GM18868 (cell line): ENCODE measurements around the gene MAD1L1.

Source experiments
- ATAC-seq: cut with Tn5 transposase; IDR thresholded peaks from one replicate; pipeline ENCODE4 v1.9.1; 2021; ENCODE audit warnings: mild to moderate bottlenecking, moderate library complexity; ENCODE audit not compliant: unreplicated experiment

MAD1L1 gene

DNA sequence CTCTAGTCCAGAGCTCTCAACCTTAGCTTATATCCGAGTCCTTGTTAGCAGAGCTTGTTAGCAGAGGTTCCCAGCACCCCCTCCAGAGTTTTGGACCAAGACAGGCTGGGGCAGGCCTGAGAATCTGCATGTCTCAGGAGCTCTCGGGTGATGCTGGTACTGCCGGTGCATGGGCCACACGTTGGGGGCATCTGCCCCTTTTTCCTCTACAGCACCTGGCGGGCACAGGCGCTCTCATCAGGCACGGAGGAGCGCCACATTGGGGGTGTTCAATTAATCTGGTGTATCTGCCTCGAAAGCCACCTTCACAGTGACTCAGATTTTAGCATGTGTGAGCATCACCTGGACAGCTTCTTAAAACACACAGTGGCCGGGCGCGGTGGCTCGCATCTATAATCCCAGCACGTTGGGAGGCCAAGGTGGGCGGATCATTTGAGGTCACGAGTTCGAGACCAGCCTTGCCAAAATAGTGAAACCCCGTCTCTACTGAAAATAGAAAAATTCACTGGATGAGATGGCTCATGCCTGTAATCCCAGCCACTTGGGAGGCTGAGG, 445.0 kb downstream of the MAD1L1 start:
- ATAC-seq = no peak

DNA sequence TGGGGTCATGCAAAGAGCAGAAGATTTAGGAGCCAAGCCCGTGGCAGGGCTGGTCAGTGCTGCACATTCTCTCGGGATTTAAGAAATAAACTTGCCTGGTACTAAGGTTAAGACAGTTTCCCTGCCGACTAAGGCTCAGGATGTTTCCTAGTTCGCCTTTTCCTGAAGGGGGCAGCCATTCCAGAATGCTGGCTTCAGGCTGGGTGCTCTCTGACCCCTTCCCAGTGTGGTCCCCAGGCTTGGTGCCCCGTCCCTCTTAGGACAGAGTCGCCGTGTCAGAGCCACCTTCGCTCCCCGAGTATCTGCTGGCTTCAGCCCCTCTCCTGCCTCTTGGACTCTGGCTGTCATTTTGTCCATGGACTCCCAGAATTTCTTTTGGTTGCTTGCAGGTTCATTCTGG, 445.5 kb downstream of the MAD1L1 start:
- ATAC-seq = no peak

DNA sequence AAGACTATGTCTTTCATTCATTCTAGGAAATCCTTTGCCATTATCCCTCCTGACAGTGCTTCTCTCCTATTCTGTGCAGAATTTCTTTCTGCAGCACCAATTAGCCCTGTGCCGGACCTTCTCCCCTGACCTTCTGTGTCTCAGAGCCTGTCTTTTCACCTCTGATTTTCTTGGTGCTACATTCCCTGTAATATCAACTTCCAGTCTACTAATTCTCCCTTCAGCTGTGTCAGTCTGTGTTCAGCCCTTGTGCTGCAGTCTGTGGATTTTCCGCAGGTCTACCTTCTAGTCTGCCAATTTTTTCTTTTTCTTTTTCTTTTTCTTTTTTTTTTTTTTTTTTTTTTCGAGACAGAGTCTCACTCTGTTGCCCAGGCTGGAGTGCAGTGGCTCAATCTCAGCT, 446.9 kb downstream of the MAD1L1 start:
- no peak for ATAC-seq

DNA sequence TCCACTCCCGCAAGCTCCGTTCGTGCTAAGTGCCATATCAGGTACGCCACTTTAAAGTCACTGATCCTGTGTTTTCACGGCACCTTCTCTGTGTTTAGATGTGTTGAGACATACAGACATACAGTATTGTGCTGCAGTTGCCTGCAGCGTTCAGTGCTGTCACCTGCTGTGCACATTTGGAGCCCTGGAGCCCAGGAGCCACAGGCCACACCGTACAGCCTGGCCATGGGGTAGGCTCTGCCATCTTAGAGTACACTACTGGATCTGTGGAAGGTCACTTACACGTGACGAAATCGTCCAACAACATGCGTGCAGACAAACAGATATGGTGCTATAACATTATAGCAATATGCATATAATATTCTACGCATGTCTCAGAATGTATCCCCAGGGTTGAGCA, 451.4 kb downstream of the MAD1L1 start:
- no peak for ATAC-seq

DNA sequence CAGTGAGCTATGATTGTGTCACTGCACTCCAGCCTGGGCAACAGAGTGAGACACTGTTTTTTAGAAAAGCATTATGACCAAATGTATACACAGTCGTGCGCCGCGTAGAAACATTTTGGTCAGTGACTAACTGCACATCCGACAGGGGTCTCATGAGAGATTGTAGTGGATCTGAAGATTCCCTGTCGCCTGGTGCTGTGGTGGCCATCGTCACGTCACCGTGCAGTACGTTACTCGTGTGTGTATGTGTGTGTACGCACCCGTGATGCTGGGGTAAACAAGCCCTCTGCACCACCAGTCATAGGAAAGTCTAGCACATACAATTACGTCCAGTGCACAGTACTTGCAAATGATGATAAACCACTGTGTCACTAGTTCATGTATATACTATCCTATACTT, 453.3 kb downstream of the MAD1L1 start:
- ATAC-seq = no peak

DNA sequence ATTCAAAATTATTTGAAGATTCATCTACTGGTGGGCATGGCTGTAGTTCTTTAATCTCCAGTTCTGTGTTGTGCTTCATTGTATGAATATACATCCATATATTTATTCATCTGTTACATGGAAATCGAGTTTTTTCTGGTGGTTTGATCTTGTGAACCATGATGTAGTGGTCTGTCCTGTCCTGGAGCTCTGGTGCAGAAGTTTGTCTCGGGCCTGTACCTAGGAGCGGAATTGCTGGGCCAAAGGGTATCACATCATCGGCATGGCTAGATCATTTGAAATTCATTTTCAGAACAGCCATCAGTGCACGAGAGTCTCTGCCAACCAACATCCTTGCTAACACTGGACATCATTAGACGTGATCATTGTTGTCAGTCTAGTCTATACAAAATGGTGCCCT, 455.6 kb downstream of the MAD1L1 start:
- ATAC-seq = no peak

DNA sequence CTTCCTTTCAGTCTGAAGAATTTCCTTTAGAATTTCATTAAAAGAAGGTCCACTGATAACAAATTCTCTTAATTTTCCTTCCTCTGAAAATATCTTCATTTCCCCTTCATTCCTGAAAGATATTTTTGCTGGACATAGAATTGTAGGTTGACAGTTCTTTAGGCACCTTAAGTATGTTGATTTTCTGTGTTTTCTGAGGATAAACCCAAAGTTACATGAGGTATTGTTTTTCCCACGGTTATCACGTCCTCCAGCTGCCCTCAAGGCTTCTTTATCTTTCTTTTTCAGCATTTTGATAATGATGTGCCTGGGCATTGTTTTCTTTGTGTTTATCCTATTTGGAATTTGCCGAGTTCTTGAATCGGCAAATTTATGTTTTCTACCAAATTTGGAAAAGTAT, 457.4 kb downstream of the MAD1L1 start:
- ATAC-seq = no peak

DNA sequence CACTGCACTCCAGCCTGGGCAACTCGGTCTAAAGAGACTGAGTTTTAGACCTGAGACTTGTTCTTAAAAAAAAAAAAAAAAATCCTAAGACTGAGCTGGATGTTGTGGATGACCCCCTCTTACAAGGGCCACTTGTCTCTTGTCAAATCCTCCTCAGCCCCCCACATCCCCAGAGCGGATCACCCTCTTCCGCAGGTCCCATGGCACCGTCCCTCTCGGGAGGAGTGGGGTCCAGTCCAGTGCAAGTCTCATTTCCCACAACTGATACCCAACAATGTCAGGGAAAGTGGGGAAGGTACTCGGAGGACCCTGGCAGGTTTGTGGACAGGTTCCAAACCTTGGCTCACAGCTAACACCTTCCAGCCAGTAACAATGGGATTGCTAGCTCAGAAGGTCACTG, 462.4 kb downstream of the MAD1L1 start:
- ATAC-seq = no peak

DNA sequence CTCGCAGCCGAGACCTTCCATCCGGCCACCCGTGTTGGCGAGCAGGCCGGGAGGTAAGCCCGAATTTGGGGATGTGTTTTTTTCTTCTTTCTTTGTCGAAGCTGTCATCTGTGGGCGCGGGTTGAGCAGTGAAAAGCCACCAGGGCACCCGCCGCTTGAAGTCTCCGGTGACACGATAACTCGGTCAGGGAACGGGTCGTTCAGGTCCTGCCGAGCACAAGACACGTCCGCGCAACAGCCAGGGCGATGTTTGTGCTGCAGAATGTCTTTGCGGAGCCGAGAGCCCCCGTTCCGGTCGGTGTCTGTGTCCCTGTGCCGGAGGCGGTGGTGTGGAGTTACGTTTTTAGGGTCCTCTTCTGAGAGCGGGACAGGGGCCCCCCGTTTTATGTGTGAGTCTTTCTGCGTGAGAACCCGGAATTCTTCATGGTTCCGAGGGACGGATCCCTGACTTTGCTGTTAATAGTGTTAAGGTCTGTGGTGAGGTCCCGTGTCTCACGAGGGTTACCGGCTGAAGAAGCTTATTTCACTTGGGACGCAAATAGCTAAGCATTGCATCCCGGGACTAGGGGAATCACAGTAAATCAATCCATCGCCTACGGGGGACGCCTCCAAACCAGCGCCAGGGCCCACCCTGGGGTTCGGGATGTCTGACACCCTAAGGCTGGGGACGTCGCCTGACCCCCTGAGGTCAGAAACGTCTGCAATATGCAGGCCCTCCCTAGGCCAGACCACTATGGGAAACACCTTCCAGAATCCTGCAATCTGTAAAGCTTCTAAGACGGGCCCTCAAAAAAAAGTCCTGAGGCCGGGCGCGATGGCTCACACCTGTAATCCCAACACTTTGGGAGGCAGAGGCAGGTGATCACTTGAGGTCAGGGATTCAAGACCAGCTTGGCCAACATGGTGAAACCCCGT, 463.2 kb downstream of the MAD1L1 start:
- no peak for ATAC-seq

DNA sequence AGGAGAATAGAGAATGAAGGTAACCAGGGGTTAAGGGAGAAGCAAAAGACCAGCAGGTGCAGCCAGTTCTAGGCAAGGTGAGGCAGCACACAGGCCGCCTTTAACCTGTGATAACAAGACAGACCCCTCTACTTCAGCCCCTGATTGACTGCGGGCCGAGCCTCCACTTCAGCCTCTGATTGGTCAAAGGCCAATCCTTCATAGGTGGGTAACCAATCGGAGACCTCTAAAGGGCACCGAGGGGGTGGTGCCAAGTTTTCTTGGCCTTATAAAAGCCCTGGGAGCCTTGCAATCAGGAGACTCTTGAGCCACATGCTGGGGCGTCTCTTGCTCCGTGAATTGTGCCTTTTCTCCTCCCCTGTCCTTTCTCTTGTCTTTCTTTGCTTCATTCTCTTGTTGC, 463.9 kb downstream of the MAD1L1 start:
- no peak for ATAC-seq

DNA sequence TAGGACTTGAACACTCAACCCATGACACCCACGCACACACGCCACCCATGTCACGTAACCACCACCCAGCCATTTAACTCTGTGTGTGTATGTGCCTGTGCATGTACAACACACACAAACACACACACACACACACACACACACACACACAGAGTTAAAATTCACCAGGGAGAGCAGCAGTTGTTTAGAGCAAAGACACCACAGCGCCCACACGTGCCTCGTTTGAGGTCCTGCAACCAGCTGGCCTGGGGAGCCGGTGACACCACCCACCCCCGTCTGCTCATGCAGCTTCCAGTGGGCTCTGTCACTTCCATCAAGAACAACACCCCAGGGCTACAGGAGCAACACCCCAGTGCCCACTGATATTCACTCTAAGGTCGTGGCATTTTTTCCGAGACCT, 465.2 kb downstream of the MAD1L1 start:
- no peak for ATAC-seq
